Ascending aorta (tissue), 2 donors: ENCODE measurements around the gene SNX8. TPM values are rescaled to one million over a fixed set of nuclear protein-coding genes. Genes with fewer than 3 reads are reported as not detected.

Experiments
- DNase-seq, 2 donors: peaks; one replicate each; pipeline ENCODE4 v3.0.0-alpha.2; 2019; ENCODE audit warnings: low spot score in 2 of 2
- H3K27ac ChIP-seq, 2 donors: fragments of 200-600 bp; sonication (generic); one replicate each; pipeline ENCODE4 v1.5.1; 2016 to 2017; ENCODE audit warnings: mild to moderate bottlenecking in 1 of 2
- H3K27me3 ChIP-seq: fragments of 200-600 bp; sonication (generic); one replicate; pipeline ENCODE4 v1.5.1; 2017
- H3K36me3 ChIP-seq, 2 donors: fragments of 200-600 bp; sonication (generic); one replicate each; pipeline ENCODE4 v1.5.1; 2016
- H3K4me1 ChIP-seq, 2 donors: fragments of 200-600 bp; sonication (generic); one replicate each; pipeline ENCODE4 v1.5.1; 2016 to 2017; ENCODE audit warnings: mild to moderate bottlenecking in 1 of 2
- H3K4me3 ChIP-seq, 2 donors: fragments of 200-600 bp; sonication (generic); one replicate each; pipeline ENCODE4 v1.5.1; 2016 to 2017; ENCODE audit warnings: mild to moderate bottlenecking in 1 of 2
- H3K9me3 ChIP-seq, 2 donors: fragments of 200-600 bp; sonication (generic); one replicate each; pipeline ENCODE4 v1.5.1; 2016
- CTCF ChIP-seq, 3 experiments: fragments of 200-600 bp in 2 of 3; fragments of 450-650 bp in 1 of 3; sonication (generic) in 2 of 3; IDR thresholded peaks; one replicate each; pipeline ENCODE4 v1.5.1; 2016 to 2019; ENCODE audit warnings: antibody characterized with exemption in 3 of 3, mild to moderate bottlenecking in 1 of 3, moderate library complexity in 1 of 3
- intact Hi-C: fragments of 100-400 bp; cut with DNase I; formaldehyde crosslinking; loops from one replicate; pipeline ENCODE4 v1.15.1; 2023
- total RNA-seq: library from RNA; depleted of rRNA; stranded (reverse); fragments of >200 nt; gene quantifications from one replicate; pipeline ENCODE4 v1.1.0, GENCODE V29; 2016

Gene SNX8
- total RNA-seq, 1 donor from 2014 or later: 12.2 TPM

GRCh38 chr7:2275101-2275500 lies 39.1 kb downstream of the SNX8 start:
- Histone ChIP-seq H3K36me3 (peaks cover 18 to 33% of the 10 kb centered on the region in 2 donors), H3K9me3 (no peaks in the 10 kb centered on the region), H3K27me3 (no peaks in the 10 kb centered on the region), H3K27ac (no peak overlapping the region), H3K4me3 (no peak overlapping the region), H3K4me1 (no peaks in the 10 kb centered on the region)
- no peak for DNase-seq
- TF ChIP-seq CTCF (IDR thresholded peaks at IDR 0.05): no peak
- intact Hi-C loops: no loop called here

GRCh38 chr7:2274666-2275065 lies 39.6 kb downstream of the SNX8 start:
- H3K9me3 ChIP-seq: no peaks in the 10 kb centered on the region
- DNase-seq: no peak
- TF ChIP-seq CTCF (IDR thresholded peaks at IDR 0.05): no peak

GRCh38 chr7:2273866-2274265 lies 40.4 kb downstream of the SNX8 start:
- Histone ChIP-seq H3K9me3 (no peaks in the 10 kb centered on the region), H3K27me3 (no peaks in the 10 kb centered on the region), H3K27ac (no peak overlapping the region), H3K4me3 (no peak overlapping the region), H3K4me1 (no peaks in the 10 kb centered on the region), H3K36me3 (peaks cover 18 to 33% of the 10 kb centered on the region in 2 donors)
- no peak for DNase-seq
- intact Hi-C loops: no loop called here
- no peak for TF ChIP-seq CTCF (IDR thresholded peaks at IDR 0.05)

More at GRCh38 chr7:2274666-2275065, 39.6 kb downstream of the SNX8 start:
- H3K36me3 ChIP-seq: peaks cover 18 to 33% of the 10 kb centered on the region in 2 donors
- no peaks in the 10 kb centered on the region for H3K27me3 ChIP-seq
- no peaks in the 10 kb centered on the region for H3K4me1 ChIP-seq
- H3K27ac ChIP-seq: no peak overlapping the region
- H3K4me3 ChIP-seq: no peak overlapping the region
- intact Hi-C loops: no loop called here

- no peak for DNase-seq
- Histone ChIP-seq H3K27me3 (no peaks in the 10 kb centered on the region), H3K27ac (no peak overlapping the region), H3K4me3 (no peak overlapping the region), H3K9me3 (no peaks in the 10 kb centered on the region), H3K36me3 (peaks cover 18 to 30% of the 10 kb centered on the region in 2 donors), H3K4me1 (no peaks in the 10 kb centered on the region)
- intact Hi-C loops: no loop called here
- no peak for TF ChIP-seq CTCF (IDR thresholded peaks at IDR 0.05)
Observed at GRCh38 chr7:2272031-2272430, 42.2 kb downstream of the SNX8 start.

GRCh38 chr7:2271273-2272026 lies 42.8 kb downstream of the SNX8 start:
- Histone ChIP-seq H3K4me3 (no peak overlapping the region), H3K36me3 (peaks cover 18 to 30% of the 10 kb centered on the region in 2 donors), H3K9me3 (no peaks in the 10 kb centered on the region), H3K27ac (no peak overlapping the region), H3K27me3 (no peaks in the 10 kb centered on the region), H3K4me1 (no peaks in the 10 kb centered on the region)
- no peak for DNase-seq
- intact Hi-C loops: no loop called here
- TF ChIP-seq CTCF (IDR thresholded peaks at IDR 0.05): no peak
